HL-60 (cell line): Measurements from ENCODE around the gene TBX15.

Experiments used
- DNase-seq, 2 experiments: peaks; one replicate each; pipeline ENCODE4 v3.0.0-alpha.2; 2010 to 2020; ENCODE audit warnings: low read depth in 1 of 2, low spot score in 1 of 2
- H3K27ac ChIP-seq: fragments of 250-450 bp; sonication (Bioruptor Pico); replicated peaks from 2 replicates; pipeline ENCODE4 v1.5.1; 2020; ENCODE audit warnings: mild to moderate bottlenecking, moderate library complexity
- H3K27me3 ChIP-seq: fragments of 250-450 bp; sonication (Bioruptor Pico); 2 replicates; pipeline ENCODE4 v1.5.1; 2021; ENCODE audit warnings: mild to moderate bottlenecking, moderate library complexity; ENCODE audit not compliant: insufficient read depth, poor library complexity, severe bottlenecking
- H3K4me3 ChIP-seq: replicated peaks from 2 replicates; pipeline ENCODE4 v1.5.1; 2011; ENCODE audit warnings: mild to moderate bottlenecking, control low read depth, low read length; ENCODE audit not compliant: insufficient read depth
- GABPA ChIP-seq: IDR thresholded peaks from 2 replicates; pipeline ENCODE4 v1.6.1; 2012; ENCODE audit warnings: low read depth
- POLR2AphosphoS5 ChIP-seq: IDR thresholded peaks from 2 replicates; pipeline ENCODE4 v1.6.1; 2012; ENCODE audit warnings: low read depth
- SPI1 ChIP-seq: IDR thresholded peaks from 2 replicates; pipeline ENCODE4 v1.6.1; 2012; ENCODE audit warnings: low read depth, mild to moderate bottlenecking, borderline replicate concordance
- TF ChIP-seq, protein P1 (sequence below): IDR thresholded peaks from one replicate; pipeline ENCODE4 v1.5.1; 2011; ENCODE audit warnings: low read length, control low read depth, inconsistent platforms; ENCODE audit not compliant: insufficient read depth
- TF ChIP-seq, protein P2 (sequence below): IDR thresholded peaks from 2 replicates; pipeline ENCODE4 v1.6.1; 2012; ENCODE audit warnings: low read depth; ENCODE audit not compliant: insufficient replicate concordance

TBX15 gene

DNA sequence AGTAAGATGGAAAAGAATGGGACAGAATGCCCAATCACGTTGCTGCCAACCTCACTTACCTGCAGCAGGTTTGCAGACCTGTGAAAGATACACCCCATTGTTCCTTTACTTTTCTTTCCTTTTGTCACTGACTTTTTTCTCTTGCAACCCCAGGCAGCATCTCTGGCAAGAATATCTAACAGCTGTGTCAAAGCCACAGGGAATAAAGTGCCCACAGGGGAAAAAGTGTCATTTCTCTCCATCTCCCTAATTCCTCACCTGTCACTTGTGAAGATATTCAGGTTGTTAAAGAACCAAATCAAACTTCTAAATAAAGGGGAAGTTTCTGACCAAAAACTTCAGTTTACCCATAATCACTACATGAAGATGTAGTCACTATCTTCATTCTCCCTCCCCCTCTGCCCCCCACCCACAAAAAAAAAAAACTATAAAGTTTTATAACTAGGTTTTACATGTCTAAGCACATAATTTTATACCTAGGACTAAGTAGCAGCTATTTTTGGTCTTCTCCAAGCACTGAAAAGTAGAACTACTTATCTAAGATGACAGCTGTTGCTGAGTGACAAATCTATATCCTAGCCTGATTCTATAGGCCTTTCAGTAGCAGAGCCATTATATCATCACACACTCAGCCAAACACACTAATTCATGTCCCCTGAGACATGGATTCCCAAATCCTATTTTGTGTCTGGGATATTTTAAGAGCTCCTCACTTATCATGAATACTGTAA lies 54.9 kb downstream of the TBX15 start:
- TF ChIP-seq, protein P1, sequence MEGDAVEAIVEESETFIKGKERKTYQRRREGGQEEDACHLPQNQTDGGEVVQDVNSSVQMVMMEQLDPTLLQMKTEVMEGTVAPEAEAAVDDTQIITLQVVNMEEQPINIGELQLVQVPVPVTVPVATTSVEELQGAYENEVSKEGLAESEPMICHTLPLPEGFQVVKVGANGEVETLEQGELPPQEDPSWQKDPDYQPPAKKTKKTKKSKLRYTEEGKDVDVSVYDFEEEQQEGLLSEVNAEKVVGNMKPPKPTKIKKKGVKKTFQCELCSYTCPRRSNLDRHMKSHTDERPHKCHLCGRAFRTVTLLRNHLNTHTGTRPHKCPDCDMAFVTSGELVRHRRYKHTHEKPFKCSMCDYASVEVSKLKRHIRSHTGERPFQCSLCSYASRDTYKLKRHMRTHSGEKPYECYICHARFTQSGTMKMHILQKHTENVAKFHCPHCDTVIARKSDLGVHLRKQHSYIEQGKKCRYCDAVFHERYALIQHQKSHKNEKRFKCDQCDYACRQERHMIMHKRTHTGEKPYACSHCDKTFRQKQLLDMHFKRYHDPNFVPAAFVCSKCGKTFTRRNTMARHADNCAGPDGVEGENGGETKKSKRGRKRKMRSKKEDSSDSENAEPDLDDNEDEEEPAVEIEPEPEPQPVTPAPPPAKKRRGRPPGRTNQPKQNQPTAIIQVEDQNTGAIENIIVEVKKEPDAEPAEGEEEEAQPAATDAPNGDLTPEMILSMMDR: no peak
- TF ChIP-seq, protein P2, sequence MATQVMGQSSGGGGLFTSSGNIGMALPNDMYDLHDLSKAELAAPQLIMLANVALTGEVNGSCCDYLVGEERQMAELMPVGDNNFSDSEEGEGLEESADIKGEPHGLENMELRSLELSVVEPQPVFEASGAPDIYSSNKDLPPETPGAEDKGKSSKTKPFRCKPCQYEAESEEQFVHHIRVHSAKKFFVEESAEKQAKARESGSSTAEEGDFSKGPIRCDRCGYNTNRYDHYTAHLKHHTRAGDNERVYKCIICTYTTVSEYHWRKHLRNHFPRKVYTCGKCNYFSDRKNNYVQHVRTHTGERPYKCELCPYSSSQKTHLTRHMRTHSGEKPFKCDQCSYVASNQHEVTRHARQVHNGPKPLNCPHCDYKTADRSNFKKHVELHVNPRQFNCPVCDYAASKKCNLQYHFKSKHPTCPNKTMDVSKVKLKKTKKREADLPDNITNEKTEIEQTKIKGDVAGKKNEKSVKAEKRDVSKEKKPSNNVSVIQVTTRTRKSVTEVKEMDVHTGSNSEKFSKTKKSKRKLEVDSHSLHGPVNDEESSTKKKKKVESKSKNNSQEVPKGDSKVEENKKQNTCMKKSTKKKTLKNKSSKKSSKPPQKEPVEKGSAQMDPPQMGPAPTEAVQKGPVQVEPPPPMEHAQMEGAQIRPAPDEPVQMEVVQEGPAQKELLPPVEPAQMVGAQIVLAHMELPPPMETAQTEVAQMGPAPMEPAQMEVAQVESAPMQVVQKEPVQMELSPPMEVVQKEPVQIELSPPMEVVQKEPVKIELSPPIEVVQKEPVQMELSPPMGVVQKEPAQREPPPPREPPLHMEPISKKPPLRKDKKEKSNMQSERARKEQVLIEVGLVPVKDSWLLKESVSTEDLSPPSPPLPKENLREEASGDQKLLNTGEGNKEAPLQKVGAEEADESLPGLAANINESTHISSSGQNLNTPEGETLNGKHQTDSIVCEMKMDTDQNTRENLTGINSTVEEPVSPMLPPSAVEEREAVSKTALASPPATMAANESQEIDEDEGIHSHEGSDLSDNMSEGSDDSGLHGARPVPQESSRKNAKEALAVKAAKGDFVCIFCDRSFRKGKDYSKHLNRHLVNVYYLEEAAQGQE: no peak
- TF ChIP-seq GABPA (no peak), SPI1 (no peak), POLR2AphosphoS5 (no peak)

DNA sequence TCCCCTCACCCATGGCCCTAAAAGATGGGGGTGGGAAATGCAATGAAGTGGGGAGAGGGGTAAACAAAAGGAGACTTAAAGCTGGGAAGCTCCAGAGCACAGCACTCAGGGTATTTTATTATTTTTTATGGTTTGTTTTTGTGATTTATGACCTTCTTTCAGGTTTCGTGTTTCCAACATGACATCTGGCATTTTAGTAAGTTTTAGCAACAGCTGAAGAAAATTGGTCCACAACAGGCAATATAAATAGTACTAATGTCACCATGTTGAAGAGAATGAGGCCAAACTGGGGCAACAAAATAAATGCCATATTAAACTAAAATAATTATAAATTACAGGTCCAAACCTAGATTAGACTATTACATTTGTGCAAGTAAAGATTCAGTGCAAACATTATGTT lies 56.3 kb downstream of the TBX15 start:
- no peak overlapping the region for H3K27ac ChIP-seq
- H3K27me3 ChIP-seq: no peaks in the 10 kb centered on the region
- TF ChIP-seq SPI1 (no peak), GABPA (no peak), POLR2AphosphoS5 (no peak)
- TF ChIP-seq, protein P1: no peak
- TF ChIP-seq, protein P2: no peak
- H3K4me3 ChIP-seq: no peak overlapping the region
- no peak for DNase-seq

More for the DNA sequence above, 54.9 kb downstream of the TBX15 start:
- DNase-seq: no peak
- no peak overlapping the region for H3K27ac ChIP-seq
- H3K4me3 ChIP-seq: no peak overlapping the region
- peaks cover 3% of the 10 kb centered on the region for H3K27me3 ChIP-seq

DNA sequence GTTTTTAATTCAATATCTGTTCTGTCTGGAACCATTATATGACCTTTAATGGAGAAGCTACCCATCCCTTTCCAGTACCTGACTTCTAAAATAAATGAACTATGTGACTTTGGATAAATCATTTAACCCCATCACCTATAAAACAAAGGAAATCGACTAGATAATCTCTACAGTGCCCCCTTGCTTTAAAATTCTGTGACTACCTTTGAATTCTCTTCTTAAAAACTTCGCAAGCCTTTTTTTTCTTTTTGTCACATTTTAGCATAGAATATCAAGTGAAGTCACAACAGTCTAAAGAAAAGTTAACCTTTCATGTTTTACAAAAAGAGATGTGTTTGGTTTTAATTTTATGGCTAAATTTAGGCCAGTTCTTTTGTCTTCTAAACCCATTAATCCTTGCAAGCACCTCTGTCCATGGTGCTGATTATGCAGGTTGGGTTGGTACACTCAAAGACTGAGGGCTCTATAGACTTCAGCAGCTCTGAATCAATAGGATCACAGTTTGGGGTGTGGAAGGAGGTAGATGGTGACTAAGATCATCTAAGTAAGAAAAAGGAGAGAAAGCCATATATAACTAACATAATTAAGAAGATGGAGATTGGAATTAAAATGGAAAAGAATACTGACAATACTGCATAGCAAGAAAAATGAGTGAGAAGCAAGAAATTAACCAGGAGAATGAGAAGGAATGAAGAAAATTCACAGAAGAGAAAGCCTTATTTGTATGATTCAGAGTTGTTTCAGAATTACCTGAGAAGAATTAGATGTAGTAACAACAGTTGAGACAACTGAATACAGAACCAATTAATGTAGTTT lies 59.2 kb downstream of the TBX15 start:
- Histone ChIP-seq H3K27me3 (no peaks in the 10 kb centered on the region), H3K4me3 (no peak overlapping the region), H3K27ac (no peak overlapping the region)
- no peak for DNase-seq
- TF ChIP-seq GABPA (no peak), SPI1 (no peak), POLR2AphosphoS5 (no peak)
- TF ChIP-seq, protein P1: no peak
- TF ChIP-seq, protein P2: peak; percentile 98
